GM20431 (cell line): ENCODE measurements around the gene KATNAL2.
"Not testable (repeated sequence)": the region's sequence is repeated elsewhere in the genome, so short reads cannot be mapped to it uniquely, and the experiment has no call there.

Source experiments
- in situ Hi-C: fragments of 300-500 bp; cut with MseI, MboI; formaldehyde crosslinking; loops from one replicate; pipeline ENCODE4 v1.15.0; 2020; ENCODE audit warnings: low sequenced_read_pairs; ENCODE audit not compliant: unreplicated experiment

Gene KATNAL2

DNA sequence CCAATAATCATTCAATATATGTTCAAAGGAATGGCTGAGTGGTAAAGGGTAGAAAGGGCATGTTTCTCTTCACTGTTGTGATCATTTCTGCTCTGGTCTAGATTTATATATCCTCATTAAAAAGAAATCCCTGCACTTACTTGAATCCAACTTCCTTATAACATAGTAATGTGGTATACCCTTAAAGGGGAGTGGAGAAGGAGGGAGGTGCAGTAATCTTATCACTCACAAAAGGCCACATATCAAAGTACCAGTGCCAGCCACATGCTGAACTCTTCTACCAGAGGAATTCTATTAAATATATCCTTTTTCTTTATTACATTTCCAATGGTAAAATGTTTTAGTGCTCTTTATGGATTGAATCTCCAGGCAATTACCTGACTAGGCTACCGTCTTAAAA lies 3.3 kb downstream of the KATNAL2 start:
- in situ Hi-C loops, result no loop called here

DNA sequence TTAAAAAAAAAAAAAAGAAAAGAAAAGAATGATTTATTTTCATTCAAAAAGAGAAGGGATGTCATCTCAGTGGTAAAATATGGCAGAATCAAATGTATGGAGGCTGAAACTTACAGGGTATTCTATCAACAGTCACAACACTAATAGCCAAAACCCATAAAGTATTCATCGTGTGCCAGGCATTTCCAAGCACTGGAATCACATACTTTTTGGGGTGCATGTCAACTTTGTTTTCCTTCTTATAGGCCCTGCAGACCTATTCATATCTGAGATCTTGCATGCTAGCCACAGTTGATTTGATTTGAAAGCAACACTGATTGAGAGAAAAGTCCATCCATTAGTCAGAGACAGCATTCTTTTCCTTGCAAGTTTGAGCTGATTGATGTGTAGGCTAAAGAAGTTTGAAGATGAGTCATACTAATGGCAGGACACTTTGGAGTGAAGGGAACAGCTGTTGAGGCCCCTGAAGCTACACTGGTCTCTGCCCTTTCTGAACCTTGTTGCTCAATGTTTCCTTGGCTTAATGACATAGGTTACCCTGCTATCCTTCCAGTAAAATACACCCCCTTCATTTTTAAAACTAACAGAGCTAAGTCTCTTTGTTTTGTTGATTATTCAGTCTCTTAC lies 22.0 kb downstream of the KATNAL2 start:
- in situ Hi-C loops, result no loop called here

DNA sequence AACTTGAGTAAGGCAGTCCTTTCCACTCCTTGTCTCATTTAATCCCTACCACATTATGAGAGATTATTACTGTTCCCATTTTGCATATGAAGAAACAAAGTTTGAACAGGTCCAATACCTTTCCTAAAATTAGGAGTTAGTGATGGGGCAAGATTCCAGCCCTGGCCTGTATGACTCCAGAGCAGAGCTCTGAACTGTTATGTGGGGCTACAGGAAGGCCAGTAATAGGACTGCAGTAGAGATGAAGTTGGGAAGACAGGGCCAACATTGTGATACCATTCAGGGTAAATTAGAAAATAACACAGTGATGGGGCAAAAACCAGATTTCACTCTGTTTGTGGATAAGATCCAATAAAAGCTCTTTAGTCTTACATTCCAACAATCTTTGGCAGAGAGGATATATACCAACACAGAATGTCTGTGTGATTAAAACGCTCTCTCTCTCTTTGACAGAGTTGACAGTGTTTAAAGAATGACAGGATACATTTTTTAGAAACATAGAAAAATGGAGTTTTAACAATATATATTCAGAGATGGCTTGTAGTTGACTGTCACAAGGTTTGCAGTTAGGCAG lies 22.7 kb downstream of the KATNAL2 start:
- in situ Hi-C loops, result no loop called here

DNA sequence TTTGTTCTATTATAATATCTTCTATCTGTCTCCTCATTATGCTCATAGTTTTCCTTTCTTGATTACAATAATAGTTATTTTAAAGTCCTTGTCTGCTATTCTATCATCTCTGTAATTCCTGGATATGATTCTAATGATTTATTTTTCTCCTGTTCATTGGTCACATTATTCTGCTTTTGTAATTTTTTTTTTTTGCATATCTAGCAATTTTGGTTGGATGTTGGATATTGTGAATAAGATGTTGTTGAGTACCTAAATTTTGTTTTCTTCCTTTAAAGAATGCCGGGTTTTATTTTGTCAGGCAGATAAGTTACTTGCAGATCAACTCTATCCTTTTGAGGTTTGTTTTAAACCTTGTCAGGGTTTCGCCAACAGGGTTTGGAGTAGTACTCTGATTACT lies 25.2 kb downstream of the KATNAL2 start:
- in situ Hi-C loops, result no loop called here

DNA sequence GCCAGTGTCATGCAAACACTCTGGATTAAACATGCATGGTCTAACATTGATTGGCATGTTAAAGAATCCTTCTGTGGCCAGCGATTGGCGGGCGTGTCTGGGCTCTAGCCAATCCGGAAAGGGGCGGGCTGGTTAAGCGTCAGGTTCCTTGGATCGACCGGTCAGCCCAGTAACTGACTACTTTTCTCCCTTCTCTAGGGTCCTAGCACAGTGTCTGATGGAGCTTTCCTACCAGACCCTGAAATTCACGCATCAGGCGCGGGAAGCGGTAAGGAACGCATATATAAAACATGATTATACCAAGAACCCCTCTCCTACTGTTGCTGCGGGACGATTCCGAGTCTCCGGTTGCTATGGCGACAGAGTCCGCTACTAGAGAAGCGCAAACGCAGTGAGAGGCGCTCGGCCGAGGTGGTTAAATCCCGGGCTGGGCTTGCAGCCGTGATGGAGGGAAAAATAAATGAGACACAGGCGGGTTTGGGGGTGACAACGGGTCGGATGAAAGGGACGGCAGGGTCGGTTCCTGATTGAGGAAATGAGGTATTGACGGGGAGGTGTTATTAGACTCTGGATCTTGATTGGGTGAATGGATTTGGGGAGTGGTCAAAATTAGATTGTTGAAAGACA lies 29.4 kb downstream of the KATNAL2 start:
- in situ Hi-C loops, result no loop called here

DNA sequence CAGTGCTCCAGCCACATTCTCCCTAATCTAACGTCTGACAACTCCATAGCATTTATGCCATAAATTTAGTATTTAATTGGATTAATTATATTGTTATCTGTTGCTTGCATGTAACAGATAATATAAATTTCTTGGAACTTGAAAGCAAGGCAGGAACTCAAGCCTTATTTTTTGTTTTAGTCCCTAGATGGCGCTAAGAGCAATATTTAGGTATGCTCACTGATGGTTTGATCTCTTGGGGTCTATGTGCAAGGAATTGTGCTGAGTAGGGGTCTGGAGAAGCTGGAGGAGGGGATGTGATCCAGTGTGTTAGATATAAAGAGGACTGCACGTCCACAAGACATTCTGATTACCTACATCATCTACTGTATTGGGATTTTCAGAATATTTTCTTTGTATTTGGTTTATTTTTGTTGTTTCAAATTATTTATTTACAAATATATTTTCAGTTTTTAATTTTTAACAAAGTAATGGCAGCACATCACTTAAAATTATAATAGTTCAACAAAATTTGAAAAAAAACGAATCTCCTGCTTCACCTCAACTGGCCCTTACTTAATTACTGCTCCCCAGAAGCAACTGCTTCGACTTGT lies 32.8 kb downstream of the KATNAL2 start:
- in situ Hi-C loops, result no loop called here

DNA sequence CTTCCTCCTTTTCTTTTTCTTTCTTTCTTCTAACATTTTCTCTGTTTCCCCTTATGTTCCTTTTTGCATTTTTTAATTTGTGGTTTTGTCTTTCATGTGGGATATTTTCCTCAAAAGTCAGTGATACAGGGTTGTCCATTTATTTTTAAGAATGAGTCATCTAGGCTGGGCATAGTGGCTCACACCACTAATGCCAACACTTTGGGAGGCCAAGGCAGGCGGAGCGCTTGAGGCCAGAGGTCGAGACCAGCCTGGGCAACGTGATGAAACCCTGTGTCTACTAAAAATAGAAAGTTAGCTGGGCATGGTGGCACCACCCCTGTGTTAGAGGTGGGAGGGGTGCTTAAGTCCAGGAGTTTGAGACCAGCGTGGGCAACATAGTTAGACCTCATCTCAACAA lies 35.8 kb downstream of the KATNAL2 start:
- in situ Hi-C loops, result no loop called here

DNA sequence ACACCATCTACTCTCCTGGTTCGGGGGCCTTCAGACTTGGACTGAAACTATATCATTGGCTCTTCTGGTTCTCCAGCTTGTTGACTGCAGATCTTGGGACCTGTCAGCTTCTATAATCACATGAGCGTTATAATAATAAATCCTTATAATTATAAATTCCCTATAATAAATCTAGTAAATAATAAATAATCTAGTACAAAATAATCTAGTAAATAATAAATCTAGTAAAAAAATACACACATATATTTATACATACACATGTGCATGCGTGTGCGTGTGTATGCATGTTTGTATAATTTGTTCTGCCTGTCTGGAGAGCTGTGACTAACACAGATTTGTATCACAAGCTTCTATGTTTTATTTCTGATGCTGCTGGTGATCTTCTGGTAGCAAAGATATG lies 40.8 kb downstream of the KATNAL2 start:
- in situ Hi-C loops, result no loop called here

DNA sequence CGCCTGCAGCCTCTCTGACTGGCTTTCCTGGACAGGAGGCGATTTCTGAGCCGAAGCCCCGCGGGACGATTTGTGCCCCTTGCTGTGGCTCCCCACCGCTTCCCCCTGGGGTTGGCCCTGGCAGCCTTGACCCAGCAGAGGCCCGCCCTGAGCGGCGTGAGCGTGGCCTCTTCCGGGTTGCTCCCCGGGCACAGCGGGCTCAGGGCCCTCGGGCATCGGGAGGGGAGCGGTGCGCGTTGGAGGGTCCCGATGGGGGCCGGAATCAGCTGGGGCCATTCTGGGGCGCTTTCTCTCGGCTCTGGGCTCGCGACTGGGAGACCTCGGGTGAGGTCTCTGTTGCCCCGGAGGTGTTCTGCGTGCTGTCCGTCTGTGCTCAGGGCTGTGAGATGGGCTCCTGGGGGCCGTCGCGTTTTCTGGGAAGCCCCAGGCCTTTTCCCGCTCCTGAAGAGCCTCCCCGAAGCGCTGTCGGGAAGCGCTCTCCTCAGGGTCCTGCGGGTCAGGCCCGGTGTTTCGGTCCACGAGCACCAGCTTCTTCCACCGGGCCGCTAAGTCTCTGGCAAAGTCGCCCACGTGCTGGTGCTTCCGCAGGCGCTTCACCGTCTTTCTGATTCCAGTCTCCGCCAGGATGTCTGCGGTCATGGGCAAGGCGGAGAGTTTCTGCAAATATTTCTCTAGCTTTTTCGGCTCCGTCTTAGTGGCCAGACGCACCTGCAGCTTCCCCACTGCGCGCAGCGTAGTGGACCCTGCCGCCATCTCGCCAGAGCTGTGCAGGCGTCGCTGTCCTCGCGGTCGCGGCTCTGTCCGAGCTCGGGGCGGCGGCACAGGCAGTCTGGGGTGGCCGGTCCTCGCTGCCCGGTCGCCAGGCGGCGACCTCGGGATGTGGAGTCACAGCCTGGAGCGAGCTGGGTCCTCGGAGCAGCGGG lies 46.5 kb downstream of the KATNAL2 start:
- in situ Hi-C loops, result not testable (repeated sequence)

DNA sequence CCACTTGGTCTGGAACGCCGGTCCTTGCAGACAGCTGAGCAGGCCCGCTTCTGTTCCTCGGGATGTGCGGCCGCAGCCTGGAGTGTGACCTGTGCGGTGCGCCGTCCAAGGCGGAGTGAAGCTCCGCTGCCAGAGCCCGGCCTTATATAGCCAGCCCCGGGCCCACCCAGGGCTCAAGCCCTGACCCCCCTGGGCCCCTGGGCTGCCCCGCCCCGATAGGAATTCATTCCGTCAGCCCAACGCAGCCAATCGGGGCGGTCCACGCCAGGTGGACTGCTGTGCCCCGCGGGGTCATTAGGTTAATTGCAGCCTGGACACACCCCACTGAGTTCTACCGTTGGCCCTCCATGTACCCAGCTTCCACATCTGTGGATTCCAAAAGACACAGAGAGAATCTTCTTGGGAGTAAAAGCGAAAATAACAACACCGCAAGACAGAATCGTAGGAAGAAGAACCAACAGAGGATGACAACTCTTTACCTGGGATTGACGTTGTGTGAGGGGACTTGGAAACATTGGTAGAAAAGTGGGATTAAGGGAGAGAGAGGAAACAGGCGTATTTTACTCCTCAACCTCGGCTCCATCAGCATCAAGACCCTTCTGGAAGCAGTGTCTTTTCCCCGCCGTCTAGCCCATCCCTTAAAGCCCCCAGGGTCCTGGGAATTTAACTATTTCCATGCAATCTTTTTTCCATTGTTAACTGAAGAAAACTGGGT lies 47.3 kb downstream of the KATNAL2 start:
- in situ Hi-C loops, result not testable (repeated sequence)

DNA sequence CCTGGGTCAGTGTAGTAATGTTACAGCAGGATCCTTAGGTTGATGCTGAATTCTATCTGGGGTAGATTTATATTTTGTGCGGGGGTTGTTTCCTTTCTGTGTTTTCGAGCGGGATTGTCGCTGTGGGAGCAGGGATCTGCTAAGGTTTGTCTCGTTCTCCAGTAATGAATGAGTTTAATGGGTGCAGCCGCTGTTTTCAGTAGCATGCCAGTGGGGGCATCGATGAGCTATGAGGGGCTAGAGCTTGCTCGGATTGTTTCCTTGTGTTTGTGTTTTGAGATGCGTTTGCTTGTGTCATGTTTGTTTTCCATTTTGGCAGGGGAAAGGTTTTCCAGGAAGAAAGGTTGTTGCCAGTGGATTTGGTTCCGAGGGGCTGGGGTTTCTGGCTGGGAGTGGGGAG lies 48.9 kb downstream of the KATNAL2 start:
- in situ Hi-C loops, result not testable (repeated sequence)

DNA sequence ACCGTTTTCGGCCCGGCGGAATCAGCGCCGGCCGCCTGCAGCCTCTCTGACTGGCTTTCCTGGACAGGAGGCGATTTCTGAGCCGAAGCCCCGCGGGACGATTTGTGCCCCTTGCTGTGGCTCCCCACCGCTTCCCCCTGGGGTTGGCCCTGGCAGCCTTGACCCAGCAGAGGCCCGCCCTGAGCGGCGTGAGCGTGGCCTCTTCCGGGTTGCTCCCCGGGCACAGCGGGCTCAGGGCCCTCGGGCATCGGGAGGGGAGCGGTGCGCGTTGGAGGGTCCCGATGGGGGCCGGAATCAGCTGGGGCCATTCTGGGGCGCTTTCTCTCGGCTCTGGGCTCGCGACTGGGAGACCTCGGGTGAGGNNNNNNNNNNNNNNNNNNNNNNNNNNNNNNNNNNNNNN lies 52.1 kb downstream of the KATNAL2 start:
- in situ Hi-C loops, result not testable (repeated sequence)

DNA sequence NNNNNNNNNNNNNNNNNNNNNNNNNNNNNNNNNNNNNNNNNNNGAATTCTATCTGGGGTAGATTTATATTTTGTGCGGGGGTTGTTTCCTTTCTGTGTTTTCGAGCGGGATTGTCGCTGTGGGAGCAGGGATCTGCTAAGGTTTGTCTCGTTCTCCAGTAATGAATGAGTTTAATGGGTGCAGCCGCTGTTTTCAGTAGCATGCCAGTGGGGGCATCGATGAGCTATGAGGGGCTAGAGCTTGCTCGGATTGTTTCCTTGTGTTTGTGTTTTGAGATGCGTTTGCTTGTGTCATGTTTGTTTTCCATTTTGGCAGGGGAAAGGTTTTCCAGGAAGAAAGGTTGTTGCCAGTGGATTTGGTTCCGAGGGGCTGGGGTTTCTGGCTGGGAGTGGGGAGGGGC lies 102.5 kb downstream of the KATNAL2 start:
- in situ Hi-C loops, result not testable (repeated sequence)

DNA sequence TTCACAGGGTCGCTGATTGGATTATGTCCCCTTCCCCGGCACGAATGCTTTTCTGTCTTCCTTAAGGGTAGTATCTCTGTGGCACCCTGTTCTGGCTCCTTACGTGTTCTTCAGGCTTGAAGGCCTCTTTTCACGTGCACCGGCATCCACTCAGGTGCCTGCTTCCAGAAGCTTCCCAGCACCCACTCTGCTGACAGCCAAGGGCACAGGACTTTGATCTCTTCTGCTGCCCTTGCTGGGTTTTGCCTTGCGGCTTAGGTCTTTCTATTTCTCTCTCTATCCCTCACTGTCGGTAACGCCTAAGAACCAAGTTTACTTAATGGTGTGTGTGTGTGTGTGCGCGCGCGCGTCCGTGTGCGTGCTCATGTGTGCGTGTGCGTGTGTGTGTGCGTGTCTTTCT lies 103.4 kb downstream of the KATNAL2 start:
- in situ Hi-C loops, result not testable (repeated sequence)

DNA sequence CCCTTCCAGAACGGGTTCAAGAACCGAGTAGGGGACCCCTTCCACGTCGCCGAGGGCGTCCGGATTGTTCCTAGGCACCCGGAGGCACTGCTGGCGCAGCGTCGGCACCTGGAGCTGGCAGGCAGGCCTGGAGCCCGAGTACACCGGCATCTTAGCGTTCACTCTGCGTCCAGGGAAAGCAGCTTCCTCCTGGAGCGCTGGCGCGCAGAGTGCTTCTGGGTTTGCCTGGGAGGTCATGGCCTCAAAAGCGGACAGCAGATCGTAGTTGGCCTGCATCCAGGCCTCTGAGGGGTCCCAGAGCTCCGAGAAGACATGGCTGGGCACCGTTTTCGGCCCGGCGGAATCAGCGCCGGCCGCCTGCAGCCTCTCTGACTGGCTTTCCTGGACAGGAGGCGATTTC lies 105.4 kb downstream of the KATNAL2 start:
- in situ Hi-C loops, result not testable (repeated sequence)

DNA sequence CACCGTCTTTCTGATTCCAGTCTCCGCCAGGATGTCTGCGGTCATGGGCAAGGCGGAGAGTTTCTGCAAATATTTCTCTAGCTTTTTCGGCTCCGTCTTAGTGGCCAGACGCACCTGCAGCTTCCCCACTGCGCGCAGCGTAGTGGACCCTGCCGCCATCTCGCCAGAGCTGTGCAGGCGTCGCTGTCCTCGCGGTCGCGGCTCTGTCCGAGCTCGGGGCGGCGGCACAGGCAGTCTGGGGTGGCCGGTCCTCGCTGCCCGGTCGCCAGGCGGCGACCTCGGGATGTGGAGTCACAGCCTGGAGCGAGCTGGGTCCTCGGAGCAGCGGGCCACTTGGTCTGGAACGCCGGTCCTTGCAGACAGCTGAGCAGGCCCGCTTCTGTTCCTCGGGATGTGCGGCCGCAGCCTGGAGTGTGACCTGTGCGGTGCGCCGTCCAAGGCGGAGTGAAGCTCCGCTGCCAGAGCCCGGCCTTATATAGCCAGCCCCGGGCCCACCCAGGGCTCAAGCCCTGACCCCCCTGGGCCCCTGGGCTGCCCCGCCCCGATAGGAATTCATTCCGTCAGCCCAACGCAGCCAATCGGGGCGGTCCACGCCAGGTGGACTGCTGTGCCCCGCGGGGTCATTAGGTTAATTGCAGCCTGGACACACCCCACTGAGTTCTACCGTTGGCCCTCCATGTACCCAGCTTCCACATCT lies 106.5 kb downstream of the KATNAL2 start:
- in situ Hi-C loops, result not testable (repeated sequence)

DNA sequence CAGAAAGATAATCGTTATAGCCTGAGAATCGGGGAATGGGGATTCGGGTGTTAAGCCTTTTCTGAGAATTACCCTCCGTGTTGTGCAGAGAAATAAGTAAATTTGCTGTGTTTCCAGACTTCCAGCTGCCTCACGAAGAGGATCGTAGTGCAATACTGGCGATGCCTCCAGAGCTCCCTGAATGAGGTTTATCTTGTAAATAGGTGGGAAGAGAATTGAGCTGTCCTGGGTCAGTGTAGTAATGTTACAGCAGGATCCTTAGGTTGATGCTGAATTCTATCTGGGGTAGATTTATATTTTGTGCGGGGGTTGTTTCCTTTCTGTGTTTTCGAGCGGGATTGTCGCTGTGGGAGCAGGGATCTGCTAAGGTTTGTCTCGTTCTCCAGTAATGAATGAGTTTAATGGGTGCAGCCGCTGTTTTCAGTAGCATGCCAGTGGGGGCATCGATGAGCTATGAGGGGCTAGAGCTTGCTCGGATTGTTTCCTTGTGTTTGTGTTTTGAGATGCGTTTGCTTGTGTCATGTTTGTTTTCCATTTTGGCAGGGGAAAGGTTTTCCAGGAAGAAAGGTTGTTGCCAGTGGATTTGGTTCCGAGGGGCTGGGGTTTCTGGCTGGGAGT lies 108.3 kb downstream of the KATNAL2 start:
- in situ Hi-C loops, result not testable (repeated sequence)

DNA sequence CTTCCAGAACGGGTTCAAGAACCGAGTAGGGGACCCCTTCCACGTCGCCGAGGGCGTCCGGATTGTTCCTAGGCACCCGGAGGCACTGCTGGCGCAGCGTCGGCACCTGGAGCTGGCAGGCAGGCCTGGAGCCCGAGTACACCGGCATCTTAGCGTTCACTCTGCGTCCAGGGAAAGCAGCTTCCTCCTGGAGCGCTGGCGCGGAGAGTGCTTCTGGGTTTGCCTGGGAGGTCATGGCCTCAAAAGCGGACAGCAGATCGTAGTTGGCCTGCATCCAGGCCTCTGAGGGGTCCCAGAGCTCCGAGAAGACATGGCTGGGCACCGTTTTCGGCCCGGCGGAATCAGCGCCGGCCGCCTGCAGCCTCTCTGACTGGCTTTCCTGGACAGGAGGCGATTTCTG lies 111.3 kb downstream of the KATNAL2 start:
- in situ Hi-C loops, result not testable (repeated sequence)
